Activated CD8-positive, alpha-beta memory T cell treated with anti-CD3 and anti-CD28 coated beads, Interleukin-2, amount 50 U/mL, for 4 hours (primary cell): ENCODE data around the gene LRRC14B.
"Not testable (repeated sequence)": the region's sequence is repeated elsewhere in the genome, so short reads cannot be mapped to it uniquely, and the experiment has no call there.

Experiments used
- DNase-seq: peaks from one replicate; pipeline ENCODE4 v3.0.0-alpha.2; 2020

Gene LRRC14B

GRCh38 chr5:215256-215655 is 24.0 kb downstream of the LRRC14B start:
- not testable (repeated sequence) for DNase-seq

GRCh38 chr5:216076-216475 is 24.8 kb downstream of the LRRC14B start:
- DNase-seq, result not testable (repeated sequence)

GRCh38 chr5:217494-218456 is 26.5 kb downstream of the LRRC14B start, which contains the start of the genes CCDC127 and SDHA:
TSS of gene CCDC127 (minus strand) at chr5:218153. CDS start at chr5:216849, 1,304 bp downstream.
TSS of gene SDHA (plus strand) at chr5:218320. CDS start at chr5:218356, 36 bp downstream.
- peak; percentile 98 for DNase-seq

- DNase-seq, result no peak
Observed at GRCh38 chr5:218457-219291, 27.4 kb downstream of the LRRC14B start.

GRCh38 chr5:219460-219863 is 28.2 kb downstream of the LRRC14B start:
- no peak for DNase-seq

- DNase-seq, result no peak
Observed at GRCh38 chr5:219991-220390, 28.7 kb downstream of the LRRC14B start.

- DNase-seq, result not testable (repeated sequence)
Observed at GRCh38 chr5:222951-223715, 31.8 kb downstream of the LRRC14B start.

- no peak for DNase-seq
Observed at GRCh38 chr5:223791-224190, 32.5 kb downstream of the LRRC14B start.

- DNase-seq, result no peak
Observed at GRCh38 chr5:225334-225733, 34.0 kb downstream of the LRRC14B start.

- not testable (repeated sequence) for DNase-seq
Observed at GRCh38 chr5:227375-227774, 36.1 kb downstream of the LRRC14B start.

- no peak for DNase-seq
Observed at GRCh38 chr5:228886-229285, 37.6 kb downstream of the LRRC14B start.

GRCh38 chr5:230711-231110 is 39.4 kb downstream of the LRRC14B start:
- DNase-seq, result no peak

GRCh38 chr5:231661-232060 is 40.4 kb downstream of the LRRC14B start:
- DNase-seq, result no peak

GRCh38 chr5:233426-233825 is 42.1 kb downstream of the LRRC14B start:
- not testable (repeated sequence) for DNase-seq

GRCh38 chr5:234450-234849 is 43.2 kb downstream of the LRRC14B start:
- no peak for DNase-seq

- DNase-seq, result not testable (repeated sequence)
Observed at GRCh38 chr5:235527-235926, 44.2 kb downstream of the LRRC14B start.

GRCh38 chr5:237931-238330 is 46.6 kb downstream of the LRRC14B start:
- DNase-seq, result not testable (repeated sequence)

GRCh38 chr5:240550-240949 is 49.3 kb downstream of the LRRC14B start:
- DNase-seq, result not testable (repeated sequence)

GRCh38 chr5:241045-241669 is 49.9 kb downstream of the LRRC14B start:
- DNase-seq, result not testable (repeated sequence)

GRCh38 chr5:243683-244367 is 52.5 kb downstream of the LRRC14B start:
- DNase-seq, result not testable (repeated sequence)

- DNase-seq, result not testable (repeated sequence)
Observed at GRCh38 chr5:245717-246116, 54.4 kb downstream of the LRRC14B start.
